ENCODE results near the gene RAE1.

Gene RAE1

GRCh38 chr20:57401565-57401918 lies 50.5 kb downstream of the RAE1 start:
- no peak for DNase-seq

GRCh38 chr20:57402206-57403125 lies 51.4 kb downstream of the RAE1 start:
- DNase-seq = no peak

GRCh38 chr20:57403216-57403615 lies 52.2 kb downstream of the RAE1 start:
- no peak for DNase-seq

GRCh38 chr20:57404006-57404405 lies 53.0 kb downstream of the RAE1 start:
- DNase-seq = no peak

- no peak for DNase-seq
Observed at GRCh38 chr20:57404419-57405072, 53.5 kb downstream of the RAE1 start.

GRCh38 chr20:57405236-57406016 lies 54.4 kb downstream of the RAE1 start:
- DNase-seq = no peak

- DNase-seq = no peak
Observed at GRCh38 chr20:57407541-57407956, 56.5 kb downstream of the RAE1 start.

- no peak for DNase-seq
Observed at GRCh38 chr20:57408131-57408530, 57.1 kb downstream of the RAE1 start.

GRCh38 chr20:57408536-57409233 lies 57.6 kb downstream of the RAE1 start:
- no peak for DNase-seq

- DNase-seq = no peak
Observed at GRCh38 chr20:57409316-57409671, 58.2 kb downstream of the RAE1 start.

GRCh38 chr20:57409672-57410397 lies 58.8 kb downstream of the RAE1 start:
- no peak for DNase-seq

GRCh38 chr20:57410398-57410920 lies 59.4 kb downstream of the RAE1 start:
- no peak for DNase-seq

- no peak for DNase-seq
Observed at GRCh38 chr20:57410924-57411323, 59.9 kb downstream of the RAE1 start.

GRCh38 chr20:57411406-57412283 lies 60.6 kb downstream of the RAE1 start:
- no peak for DNase-seq

- no peak for DNase-seq
Observed at GRCh38 chr20:57412347-57413029, 61.4 kb downstream of the RAE1 start.

GRCh38 chr20:57413986-57414385 lies 62.9 kb downstream of the RAE1 start:
- no peak for DNase-seq

- no peak for DNase-seq
Observed at GRCh38 chr20:57414867-57415592, 64.0 kb downstream of the RAE1 start.

- no peak for DNase-seq
Observed at GRCh38 chr20:57415771-57416170, 64.7 kb downstream of the RAE1 start.

- no peak for DNase-seq
Observed at GRCh38 chr20:57416296-57417022, 65.4 kb downstream of the RAE1 start.

All from midbrain (tissue), 1 donor.